ENCODE results near the gene RGS12.

GRCh38 chr4:3307486-3307885 lies 14.7 kb downstream of the RGS12 start:
- TF ChIP-seq POLR2A (IDR thresholded peaks at IDR 0.05) (no peak), CTCF (IDR thresholded peaks at IDR 0.05 in 8 of 11, conservative IDR thresholded peaks at IDR 0.05 in 3 of 11) (no peak)

Measured in spleen (tissue), 7 donors.